HG03280 (cell line): ENCODE measurements around the gene MRPL41.
"Not testable (repeated sequence)": the region's sequence is repeated elsewhere in the genome, so short reads cannot be mapped to it uniquely, and the experiment has no call there.

Source experiments
- ATAC-seq: cut with Tn5 transposase; IDR thresholded peaks from one replicate; pipeline ENCODE4 v1.9.1; 2021; ENCODE audit warnings: mild to moderate bottlenecking, moderate library complexity; ENCODE audit not compliant: unreplicated experiment

MRPL41 gene

DNA sequence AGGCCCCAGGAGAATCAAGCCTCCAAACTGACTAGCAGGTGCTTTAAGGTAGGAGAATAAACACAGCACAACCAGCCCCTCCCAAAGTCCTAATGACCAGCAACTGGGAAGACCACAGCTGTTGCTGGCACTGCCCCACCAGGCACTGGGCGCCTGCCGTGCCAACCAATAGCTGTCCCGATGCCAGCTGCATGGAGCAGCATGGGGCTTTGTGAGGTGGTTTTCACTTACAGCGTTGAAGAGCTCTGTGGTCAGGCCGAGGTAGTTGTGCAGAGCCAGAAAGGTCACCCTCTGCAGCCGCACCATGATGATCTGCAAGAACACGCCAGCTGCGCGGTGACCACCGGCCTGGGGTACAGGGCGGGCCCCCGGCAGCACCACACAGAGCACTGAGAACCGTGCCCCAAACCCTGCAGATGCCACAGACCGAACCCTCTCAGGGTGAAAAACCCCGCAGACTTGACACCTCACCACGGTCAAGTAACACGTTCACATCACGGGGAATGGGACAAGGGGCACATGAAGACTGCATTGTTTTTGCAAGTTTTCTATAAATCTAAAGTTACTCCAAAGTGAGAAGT, 30.2 kb upstream of the MRPL41 start:
- ATAC-seq, result no peak

DNA sequence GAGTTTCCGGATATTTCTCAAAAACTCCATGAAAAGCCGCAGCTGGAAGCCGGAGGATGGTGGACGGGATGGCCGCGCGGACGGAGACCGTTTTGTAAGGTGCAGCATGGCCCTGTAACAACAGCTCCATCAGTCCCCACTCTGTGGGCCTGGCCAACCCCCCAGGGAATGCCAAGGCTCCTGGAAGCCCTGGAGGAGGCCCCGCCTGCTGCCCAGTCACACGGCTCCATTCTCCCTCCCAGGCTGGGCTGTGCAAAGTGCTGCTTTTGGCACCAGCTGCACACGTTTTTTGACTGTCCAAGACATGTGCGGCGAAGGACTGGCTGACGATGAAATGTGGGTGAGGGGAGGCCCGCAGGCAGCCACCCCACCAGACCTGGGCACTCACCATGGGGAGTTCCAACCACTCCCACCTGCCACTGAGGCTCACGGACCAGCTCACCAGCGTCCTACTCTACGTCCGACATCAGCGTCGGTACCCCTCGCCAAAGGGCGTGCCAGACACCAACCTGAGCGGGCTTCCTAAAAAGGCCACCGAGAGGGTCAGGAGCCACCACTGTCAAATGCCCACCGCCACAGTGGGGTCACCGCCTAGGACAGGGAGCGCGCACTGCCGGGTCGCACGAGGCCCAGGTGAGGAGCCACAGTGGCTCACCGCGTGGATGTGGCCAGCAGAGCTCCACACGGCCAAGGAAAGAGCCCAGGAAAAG, 28.8 kb upstream of the MRPL41 start:
- no peak for ATAC-seq

DNA sequence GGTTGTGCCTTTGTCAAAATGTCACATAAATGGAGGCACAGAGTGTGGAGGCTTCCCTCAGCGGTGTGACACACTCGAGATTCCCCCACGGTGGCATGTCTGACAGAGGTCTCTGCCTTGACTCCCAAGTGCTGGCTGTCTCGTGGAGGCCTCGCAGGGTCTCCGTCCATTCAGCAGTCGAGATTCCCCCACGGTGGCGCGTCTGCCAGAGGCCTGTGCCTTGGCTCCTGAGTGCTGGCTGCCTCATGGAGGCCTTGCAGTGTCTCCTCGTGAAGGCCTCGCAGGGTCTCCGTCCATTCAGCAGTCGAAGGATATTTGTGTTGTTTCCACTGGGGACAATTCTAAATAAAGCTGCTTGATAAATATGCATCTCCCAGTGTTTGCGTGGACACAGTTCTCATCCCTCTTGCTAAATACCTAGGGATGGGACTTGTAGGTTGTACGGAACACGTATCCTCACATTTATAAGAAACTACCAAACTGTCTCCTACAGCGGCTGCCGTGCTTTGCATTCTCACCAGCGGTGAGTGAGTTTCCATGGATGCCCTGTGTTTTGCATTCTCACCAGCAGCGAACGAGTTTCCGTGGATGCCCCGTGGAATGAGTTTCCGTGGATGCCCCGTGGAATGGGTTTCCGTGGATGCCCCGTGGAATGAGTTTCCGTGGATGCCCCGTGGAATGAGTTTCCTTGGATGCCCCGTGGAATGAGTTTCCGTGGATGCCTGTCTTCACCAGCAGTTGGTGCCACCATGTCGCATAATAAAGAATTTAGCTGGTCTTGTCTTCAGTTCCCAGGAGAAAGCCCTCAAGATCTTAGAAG, 27.3 kb upstream of the MRPL41 start:
- ATAC-seq, result no peak

DNA sequence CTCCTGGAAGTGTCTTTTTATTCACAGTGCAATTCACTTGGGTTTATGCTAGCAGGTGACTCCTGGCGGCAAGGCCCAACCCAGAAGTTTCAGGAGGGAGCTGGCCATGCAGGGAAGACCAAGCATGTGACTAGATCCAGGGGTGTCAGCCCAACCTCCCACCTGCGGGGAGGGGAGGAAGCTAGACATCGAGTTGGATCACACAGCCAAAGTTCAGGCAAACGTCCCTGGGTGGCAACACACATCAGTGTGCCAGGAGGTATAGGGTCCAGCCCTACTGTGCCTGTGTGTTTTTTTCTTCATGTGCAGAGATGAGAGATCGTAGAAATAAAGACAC, 26.7 kb upstream of the MRPL41 start:
- ATAC-seq, result no peak

DNA sequence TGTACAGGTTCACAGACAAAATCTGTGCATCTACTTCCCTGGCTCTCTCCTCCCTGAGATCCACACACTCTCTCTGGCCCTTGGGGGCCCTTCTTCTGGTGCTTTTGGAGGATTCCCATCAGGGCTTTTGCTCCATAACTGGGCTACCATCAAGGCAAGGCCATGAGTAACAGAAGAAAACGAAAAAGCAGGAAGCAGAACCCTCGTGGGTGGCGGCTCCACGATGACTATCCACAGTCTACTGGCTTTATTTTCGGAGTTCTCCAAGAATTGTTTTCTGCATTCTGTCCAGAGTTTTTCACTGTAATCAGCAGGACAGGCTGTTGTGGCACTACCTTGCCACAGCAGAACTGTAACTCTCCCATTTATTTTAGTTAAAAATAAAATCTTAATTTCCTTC, 21.3 kb upstream of the MRPL41 start:
- no peak for ATAC-seq

DNA sequence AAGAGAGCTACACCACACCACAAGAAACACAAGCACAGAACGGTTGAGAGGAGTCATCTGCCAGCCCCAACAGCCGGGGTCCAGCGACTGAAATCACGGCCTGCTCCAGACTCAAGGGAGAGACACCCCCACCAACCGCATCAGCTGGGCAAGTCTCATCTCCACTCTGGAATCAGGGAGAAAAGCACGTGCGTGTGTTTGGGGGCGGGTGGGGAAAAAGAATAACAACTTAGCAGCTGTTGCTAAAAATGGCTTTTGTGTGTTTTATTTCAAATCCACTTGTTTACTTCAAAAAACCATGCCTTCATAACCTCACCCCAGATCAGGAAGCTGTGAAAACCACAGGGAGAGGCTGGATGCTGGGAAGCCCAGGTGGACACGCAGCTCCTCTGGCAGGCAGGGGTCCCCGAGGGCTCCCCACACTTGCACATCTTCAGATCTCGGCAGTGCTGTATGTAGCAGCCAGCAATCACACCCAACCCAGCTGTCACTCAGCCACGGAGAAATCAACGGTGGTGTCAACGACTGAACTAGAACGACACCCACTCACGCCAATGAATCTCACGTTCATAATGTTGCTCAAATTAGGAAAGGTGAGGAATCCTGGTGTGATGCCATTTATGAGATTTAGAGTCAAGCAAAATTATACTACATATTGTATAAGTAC, 20.4 kb upstream of the MRPL41 start:
- ATAC-seq, result no peak

DNA sequence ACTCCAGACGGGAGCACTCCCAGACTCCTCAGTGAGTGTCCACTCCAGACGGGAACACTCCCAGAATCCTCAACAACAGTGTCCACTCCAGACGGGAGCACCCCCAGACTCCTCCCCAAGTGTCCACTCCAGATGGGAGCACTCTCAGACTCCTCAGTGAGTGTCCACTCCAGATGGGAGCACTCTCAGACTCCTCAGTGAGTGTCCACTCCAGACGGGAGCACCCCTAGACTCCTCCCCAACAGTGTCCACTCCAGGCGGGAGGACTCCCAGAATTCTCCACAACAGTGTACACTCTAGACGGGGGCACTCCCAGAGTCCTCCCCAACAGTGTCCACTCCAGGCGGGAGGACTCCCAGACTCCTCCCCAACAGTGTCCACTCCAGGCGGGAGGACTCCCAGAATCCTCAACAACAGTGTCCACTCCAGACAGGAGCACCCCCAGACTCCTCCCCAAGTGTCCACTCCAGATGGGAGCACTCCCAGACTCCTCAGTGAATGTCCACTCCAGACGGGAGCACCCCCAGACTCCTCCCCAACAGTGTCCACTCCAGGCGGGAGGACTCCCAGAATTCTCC, 18.7 kb upstream of the MRPL41 start:
- not testable (repeated sequence) for ATAC-seq

DNA sequence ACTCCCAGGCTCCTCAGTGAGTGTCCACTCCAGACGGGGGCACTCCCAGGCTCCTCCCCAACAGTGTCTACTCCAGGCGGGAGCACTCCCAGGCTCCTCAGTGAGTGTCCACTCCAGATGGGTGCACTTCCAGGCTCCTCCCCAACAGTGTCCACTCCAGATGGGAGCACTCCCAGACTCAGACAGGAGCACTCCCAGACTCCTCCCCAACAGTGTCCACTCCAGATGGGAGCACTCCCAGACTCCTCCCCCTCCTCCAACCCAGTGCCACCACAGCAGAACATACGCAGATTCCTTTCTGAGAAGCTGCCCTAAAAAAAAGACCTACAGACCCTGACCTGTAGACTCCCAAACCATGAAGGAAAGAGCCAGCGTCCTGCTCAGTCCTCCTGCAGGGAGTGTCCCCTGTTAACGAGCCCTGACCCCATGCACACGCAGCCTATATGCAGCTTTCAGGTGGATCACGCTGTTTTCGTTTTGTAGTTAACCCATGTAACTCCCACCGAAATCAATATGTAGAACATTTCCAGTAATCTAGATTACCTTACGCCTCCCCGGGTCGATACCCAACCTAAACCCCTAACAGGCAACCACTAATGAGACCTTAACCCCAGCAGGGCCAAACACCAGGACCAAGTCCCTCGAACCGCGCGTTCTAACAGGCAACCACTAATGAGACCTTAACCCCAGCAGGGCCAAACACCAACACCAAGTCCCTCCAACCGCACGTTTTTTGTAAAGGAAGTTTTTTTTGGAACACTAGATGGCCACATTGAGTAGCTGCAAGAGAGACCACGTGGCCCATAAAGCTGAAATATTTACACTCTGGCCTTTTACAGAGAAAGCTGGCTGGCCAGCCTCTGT, 17.2 kb upstream of the MRPL41 start:
- ATAC-seq, result peak; percentile 57

DNA sequence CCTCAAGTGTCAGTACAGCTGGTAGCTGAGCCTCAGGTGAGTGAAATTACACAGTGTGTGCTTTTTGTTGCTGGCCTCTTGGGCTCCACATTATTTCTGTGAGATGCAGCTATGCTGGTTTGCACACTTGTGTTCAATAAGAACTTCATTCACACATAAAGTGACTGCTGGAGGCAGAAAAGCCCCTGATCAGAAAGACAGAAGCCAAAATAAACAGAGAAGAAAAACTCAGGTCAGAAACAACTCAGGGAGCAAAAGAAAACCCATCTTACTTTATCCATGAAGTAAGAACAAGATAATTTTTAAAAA, 16.6 kb upstream of the MRPL41 start:
- no peak for ATAC-seq

DNA sequence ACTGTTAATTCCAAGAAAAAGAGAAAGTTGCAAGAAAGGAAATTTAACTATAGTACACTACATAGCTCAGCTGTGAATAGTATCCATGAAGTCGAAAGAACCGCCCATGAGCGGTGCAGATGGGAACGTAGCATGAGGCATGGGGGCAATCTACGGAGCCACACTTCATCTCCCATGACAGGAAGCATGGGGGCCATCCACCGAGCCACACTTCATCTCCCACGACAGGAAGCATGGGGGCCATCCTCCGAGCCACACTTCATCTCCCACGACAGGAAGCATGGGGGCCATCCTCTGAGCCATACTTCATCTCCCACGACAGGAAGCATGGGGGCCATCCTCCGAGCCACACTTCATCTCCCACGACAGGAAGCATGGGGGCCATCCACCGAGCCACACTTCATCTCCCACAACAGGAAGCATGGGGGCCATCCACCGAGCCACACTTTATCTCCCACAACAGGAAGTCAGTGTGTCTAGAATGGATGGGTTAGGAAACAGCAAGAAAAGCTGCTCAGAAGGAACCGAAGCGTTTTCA, 15.0 kb upstream of the MRPL41 start:
- ATAC-seq, result not testable (repeated sequence)

DNA sequence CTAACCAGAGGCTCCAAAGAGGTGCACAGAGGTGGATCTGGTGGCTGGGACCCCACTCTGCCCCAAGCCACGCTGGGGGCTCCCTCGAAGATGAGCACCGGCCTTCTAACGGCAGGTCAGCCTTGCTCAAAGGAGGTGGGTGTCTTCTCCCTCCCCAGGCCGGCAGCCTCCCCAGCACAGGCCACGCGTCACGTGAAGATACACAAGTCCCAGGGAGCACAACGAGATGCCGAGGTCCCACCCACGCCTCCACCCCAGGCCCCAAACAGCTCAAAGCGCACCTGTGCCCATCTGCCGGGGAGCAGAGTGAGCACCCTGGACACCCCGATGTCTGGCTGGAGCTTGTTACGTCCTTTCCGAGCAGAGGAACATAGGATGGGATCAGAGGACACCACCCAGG, 13.6 kb upstream of the MRPL41 start:
- no peak for ATAC-seq

DNA sequence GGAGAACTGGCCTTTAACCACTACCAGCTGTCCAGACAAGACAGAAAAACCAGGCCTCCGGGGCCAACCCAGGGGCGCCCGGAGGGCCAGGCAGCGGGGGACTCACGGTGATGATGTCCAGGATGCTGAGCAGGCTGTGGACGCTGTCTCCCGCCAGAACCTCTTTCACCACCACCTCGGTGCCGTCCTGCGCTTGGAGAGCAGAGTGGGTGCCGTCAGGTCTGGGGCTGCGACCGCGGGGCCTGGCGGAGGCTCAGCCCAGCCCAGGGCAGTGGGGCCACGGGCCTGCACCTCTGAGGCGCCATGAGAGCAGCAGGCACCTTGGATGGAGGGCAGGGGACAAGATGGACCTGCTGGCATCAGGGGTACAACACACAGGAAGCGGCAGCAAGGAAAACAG, 11.1 kb upstream of the MRPL41 start:
- ATAC-seq, result no peak

DNA sequence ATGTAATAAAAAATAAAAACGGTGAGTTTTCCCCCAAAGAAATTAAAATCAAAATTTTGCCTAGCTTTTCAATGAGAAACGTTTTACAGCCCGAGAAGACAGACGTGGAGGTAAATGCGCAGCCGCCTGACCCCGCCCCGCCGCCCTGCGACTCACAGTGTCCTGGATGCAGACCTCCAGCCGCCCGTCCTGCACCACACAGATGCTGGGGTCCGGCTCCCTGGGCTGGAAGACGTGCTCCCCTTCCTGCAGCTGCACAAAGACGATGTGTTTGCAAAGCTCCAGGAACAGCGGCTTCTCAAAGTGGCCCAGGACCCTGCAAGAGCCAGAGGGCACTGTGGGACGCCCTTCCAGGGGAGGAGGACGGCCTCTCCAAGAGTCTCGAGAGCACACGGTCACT, 9.2 kb upstream of the MRPL41 start:
- no peak for ATAC-seq

DNA sequence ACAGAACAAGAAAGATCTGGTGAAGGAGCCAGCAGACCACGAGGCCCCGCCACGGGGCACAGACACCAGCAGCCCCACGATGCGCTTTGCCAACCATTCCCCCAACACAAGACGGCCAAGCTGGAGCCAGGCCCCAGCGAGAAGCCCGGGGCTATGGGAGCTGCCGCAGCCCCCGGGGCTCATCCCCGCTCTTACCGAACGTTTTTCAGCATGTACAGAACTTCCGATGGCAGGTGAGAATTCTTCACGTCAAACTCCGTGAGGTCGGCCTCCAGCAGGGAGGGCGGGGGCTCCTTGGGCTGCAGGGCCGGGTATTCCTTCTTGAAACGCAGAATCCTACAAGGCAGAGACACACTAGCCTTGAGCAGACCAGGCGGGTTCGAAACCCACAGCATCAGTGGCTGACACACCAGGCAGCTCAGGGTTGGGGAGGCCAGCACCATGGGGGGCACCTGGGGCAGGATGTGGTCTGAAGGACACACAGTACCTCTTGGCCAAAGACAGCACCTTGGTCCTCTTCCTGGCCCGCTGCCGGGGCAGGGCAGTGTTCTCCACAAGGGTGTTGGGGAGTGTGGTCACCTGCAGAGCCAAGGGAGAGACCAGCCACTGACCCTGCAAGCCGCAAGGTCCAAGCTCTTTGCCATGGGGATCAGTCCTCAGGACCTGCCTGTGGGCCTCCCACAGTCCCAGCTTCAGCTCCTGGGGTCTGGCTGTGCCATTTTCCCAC, 8.3 kb upstream of the MRPL41 start:
- no peak for ATAC-seq

DNA sequence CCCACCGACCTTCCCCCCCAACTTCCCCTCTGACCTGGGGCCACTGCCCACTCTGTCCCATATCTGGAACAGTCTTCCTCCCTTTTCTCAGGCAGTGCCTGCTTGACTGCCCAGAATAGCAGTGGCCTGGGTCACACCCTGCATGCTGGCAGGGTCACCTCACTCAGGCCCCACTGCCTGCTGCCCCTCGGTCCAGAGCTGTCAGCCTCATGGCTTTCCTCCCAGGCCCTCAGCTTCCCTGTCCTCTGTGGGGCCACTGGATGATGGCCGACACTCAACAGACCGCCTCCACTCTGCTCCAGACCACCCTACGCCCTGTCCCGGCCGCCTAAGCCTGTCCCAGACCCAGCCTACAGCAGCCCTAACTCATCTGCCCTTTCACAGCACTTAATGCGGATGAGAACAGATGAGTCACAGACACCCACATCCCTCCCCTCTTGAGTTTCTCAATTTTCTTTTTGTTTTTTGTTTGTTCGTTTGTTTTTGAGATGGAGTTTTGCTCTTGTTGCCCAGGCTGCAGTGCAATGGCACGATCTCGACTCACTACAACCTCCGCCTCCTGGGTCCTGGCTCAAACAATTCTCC, 7.4 kb upstream of the MRPL41 start:
- no peak for ATAC-seq

DNA sequence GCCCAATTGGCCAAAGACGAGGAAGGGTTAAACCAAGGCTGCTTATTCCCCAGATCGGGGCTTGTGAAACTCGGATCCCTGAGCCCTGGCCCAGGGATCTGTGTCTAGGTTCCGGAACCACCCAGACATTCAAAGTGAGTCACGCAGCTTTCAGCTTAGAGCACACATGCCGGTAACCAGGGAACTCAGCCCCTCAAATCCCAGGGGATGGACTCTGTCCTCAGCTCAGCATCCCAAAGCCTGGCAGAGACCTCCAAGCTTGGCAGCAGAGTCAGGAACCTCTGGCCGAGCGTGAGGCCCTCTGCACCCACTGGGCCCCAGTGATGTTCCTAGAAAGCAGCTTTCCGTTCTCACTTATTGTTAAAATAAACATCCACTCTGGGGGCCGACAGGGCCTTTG, 6.6 kb upstream of the MRPL41 start:
- no peak for ATAC-seq

DNA sequence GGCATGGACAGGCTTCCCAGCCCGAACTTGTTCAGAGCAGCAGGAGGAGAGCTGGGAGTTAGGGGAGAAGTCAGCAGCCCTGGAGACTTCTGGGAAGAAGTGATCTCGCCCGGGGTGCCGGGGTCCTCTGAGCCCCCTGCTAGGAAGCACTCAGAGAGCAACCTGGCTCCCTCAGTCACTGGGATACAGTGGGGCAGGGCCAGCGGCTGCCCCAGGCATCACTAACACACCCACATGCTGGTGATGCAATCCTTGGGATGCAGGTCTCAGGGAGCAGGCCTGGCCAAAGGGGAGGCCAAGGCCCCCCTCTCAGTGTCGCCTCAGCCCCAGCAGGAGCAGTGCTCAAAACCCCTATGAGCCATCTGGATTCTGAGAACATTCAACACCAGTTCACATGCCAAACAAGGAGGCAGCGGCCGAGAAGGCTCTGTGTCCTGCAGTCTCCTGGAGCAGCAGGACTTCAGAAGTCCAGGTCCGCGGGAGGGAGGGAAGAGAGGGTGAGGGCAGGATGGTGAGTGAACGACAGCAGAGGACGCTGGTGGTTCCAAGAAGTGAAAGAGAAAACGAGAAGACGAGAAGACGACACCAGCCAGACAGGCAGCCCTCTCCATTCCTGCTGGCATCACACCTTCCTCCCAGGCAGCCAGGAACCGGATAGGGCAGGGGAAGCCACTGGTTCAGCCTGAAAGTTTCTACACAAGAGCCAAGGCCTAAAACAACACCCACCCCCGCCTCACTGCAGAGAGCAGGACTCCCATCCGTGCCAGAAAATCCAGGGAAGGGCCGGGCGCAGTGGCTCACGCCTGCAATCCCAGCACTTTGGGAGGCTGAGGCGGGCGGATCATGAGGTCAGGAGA, 3.8 kb upstream of the MRPL41 start:
- ATAC-seq, result no peak

DNA sequence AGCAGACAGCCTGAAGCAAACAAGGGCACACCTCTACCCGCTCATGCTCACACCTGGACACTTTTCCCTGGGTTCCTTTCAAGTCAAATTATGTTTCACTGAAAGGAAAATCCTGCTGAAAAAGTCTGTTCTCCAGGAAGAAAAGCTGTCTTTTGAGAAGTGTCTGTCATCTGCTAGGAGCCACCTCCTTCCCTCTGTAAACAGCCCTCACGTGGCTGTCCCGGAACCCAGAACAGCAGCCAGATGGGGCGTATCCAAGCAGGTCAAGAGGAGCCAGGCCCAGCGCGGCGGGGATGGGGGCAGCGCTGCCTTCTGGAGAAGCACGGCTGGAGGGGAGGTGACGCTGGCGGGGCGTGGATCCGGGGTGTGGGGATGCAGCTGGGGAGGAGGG, 1.5 kb upstream of the MRPL41 start, which contains the start of gene PNPLA7:
PNPLA7 (minus strand) TSS at position 172 of the 391 bp plus-strand sequence. CDS start 205 bp downstream, outside the sequence.
- no peak for ATAC-seq
